Adrenal gland (tissue), 19 donors: ENCODE results near the gene SCARF1. TPM values are rescaled to one million over a fixed set of nuclear protein-coding genes. Genes with fewer than 3 reads are reported as not detected.
"Not testable (repeated sequence)": the region's sequence is repeated elsewhere in the genome, so short reads cannot be mapped to it uniquely, and the experiment has no call there.

Experiments
- DNase-seq, 7 donors: peaks; one replicate each; pipeline ENCODE4 v3.0.0-alpha.2; 2019 to 2020
- H3K27ac ChIP-seq, 5 donors: fragments of 200-600 bp; sonication (generic) in 4 of 5; 1 replicate in 3 of 5; 2 replicates in 2 of 5; pipeline versions ENCODE4 v1.5.1 to v1.8.0; 2016 to 2020; ENCODE audit warnings: mild to moderate bottlenecking in 1 of 5
- H3K27me3 ChIP-seq: fragments of 200-600 bp; 2 replicates; pipeline ENCODE4 v1.8.0; 2021
- H3K36me3 ChIP-seq, 2 donors: fragments of 200-600 bp; replicated peaks in 1 of 2; 1 replicate in 1 of 2; 2 replicates in 1 of 2; pipeline versions ENCODE4 v1.5.1 to v1.8.0; 2018 to 2022
- H3K4me1 ChIP-seq, 2 donors: fragments of 200-600 bp; replicated peaks in 1 of 2; 1 replicate in 1 of 2; 2 replicates in 1 of 2; pipeline versions ENCODE4 v1.5.1 to v1.8.0; 2018 to 2021
- H3K4me3 ChIP-seq, 4 donors: fragments of 200-600 bp; sonication (generic) in 3 of 4; one replicate each; pipeline ENCODE4 v1.5.1; 2016 to 2018
- H3K9me3 ChIP-seq, 3 donors: fragments of 200-600 bp; sonication (generic) in 1 of 3; replicated peaks in 1 of 3; 1 replicate in 2 of 3; 2 replicates in 1 of 3; pipeline versions ENCODE4 v1.5.1 to v1.8.0; 2016 to 2021
- POLR2A ChIP-seq, 2 donors: fragments of 450-650 bp; IDR thresholded peaks; one replicate each; pipeline ENCODE4 v1.6.1; 2017; ENCODE audit warnings: antibody characterized with exemption in 2 of 2, mild to moderate bottlenecking in 2 of 2, moderate library complexity in 1 of 2
- WGBS, 4 donors: extraction: QIAGEN DNeasy Blood & Tissue Kit in 2 of 4; methylation state at CpG; one replicate each; pipeline versions ENCODE4 v1.1.5 to v1.1.7; 2013 to 2017; 5-methylcytosine and 5-hydroxymethylcytosine counted together
- intact Hi-C, 2 donors: fragments of 100-400 bp; cut with DNase I; formaldehyde crosslinking; loops; one replicate each; pipeline versions ENCODE4 v1.14.1 to v1.15.0; 2022 to 2023
- long read RNA-seq, 10 donors: library from polyadenylated mRNA in 3 of 10; unstranded in 2 of 10; stranded (forward) in 1 of 10; transcript quantifications; one replicate each; pipeline ENCODE4 v2.0.0 and lab custom pipeline, GENCODE V29; 2021 to 2026
- polyA plus RNA-seq, 3 donors: library from polyadenylated mRNA; stranded (reverse); fragments of 200-250 nt in 2 of 3; fragments of 350-450 nt in 1 of 3; fragmentation: Illumina TruSeq in 1 of 3; extraction: RNeasy Lipid Tissue Mini Kit (QIAGEN cat#74804) in 1 of 3; gene quantifications; one replicate each; pipeline ENCODE4 v1.2.3, GENCODE V29; 2013 to 2014
- total RNA-seq, 9 donors: library from RNA; depleted of rRNA in 4 of 9; stranded (reverse); fragments of >200 nt in 4 of 9; fragments of 120-200 nt in 1 of 9; fragmentation: NEBNext Ultra II Directional in 1 of 9; extraction: Animal tissue kit (Norgen Biotek cat#: 25700) in 1 of 9; gene quantifications; one replicate each; pipeline versions ENCODE4 v1.1.0 to v1.2.4, GENCODE V29; 2013 to 2023
- TF ChIP-seq, protein P1 (sequence below), 6 experiments: fragments of 450-650 bp in 4 of 6; fragments of 200-600 bp in 2 of 6; sonication (generic) in 1 of 6; IDR thresholded peaks; 1 replicate in 5 of 6; 2 replicates in 1 of 6; pipeline versions ENCODE4 v1.5.1 to v1.8.0; 2016 to 2021; ENCODE audit warnings: antibody characterized with exemption in 6 of 6, mild to moderate bottlenecking in 2 of 6, moderate library complexity in 1 of 6
- donor health status: healthy with polysubstance abuse.
- donor health status: Bipolar disorder and iron deficiency.
- donor health status: DM: yes; HTN: yes; CAD: no.
- donor health status: DM: no; HTN: no; CAD: no.
- donor health status: DM: no; HTN: no; CAD: no.
- donor health status: DM: yes; HTN: yes; CAD: no.

Gene SCARF1, protein sequence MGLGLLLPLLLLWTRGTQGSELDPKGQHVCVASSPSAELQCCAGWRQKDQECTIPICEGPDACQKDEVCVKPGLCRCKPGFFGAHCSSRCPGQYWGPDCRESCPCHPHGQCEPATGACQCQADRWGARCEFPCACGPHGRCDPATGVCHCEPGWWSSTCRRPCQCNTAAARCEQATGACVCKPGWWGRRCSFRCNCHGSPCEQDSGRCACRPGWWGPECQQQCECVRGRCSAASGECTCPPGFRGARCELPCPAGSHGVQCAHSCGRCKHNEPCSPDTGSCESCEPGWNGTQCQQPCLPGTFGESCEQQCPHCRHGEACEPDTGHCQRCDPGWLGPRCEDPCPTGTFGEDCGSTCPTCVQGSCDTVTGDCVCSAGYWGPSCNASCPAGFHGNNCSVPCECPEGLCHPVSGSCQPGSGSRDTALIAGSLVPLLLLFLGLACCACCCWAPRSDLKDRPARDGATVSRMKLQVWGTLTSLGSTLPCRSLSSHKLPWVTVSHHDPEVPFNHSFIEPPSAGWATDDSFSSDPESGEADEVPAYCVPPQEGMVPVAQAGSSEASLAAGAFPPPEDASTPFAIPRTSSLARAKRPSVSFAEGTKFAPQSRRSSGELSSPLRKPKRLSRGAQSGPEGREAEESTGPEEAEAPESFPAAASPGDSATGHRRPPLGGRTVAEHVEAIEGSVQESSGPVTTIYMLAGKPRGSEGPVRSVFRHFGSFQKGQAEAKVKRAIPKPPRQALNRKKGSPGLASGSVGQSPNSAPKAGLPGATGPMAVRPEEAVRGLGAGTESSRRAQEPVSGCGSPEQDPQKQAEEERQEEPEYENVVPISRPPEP
- total RNA-seq (10 to 100 TPM in 7 of 9 donors, 1 to 10 TPM in 2; 4.0 to 24.8 (median 18.1) TPM), polyA plus RNA-seq (10 to 100 TPM in 2 of 3 donors, under 1 TPM in 1; 0.81 to 19.1 (median 10.5) TPM)
- long read RNA-seq, donor 1, partial matches to known transcripts = 0 of 2 reads
- long read RNA-seq, donor 1, other reads (novel, unspliced or antisense) = 0 of 2 reads
- long read RNA-seq, donor 2, partial matches to known transcripts = 0 of 1 reads
- long read RNA-seq, donor 2, other reads (novel, unspliced or antisense) = 0 of 1 reads
- long read RNA-seq, donor 3, partial matches to known transcripts = 0 of 2 reads
- long read RNA-seq, donor 3, other reads (novel, unspliced or antisense) = 0 of 2 reads
- long read RNA-seq, donor 4, partial matches to known transcripts = 0 of 2 reads
- long read RNA-seq, donor 4, other reads (novel, unspliced or antisense) = 0 of 2 reads
- long read RNA-seq, donor 5, transcript SCARF1-201 (11 exons, 3,443 nt) = major isoform, 42 of 63 reads
- long read RNA-seq, donor 5, transcript SCARF1-206 (11 exons, 2,698 nt) = minor isoform, 6 of 63 reads
- long read RNA-seq, donor 5, partial matches to known transcripts = 4 of 63 reads
- long read RNA-seq, donor 5, other reads (novel, unspliced or antisense) = 6 of 63 reads
- long read RNA-seq, donor 6, partial matches to known transcripts = 4 of 4 reads
- long read RNA-seq, donor 6, other reads (novel, unspliced or antisense) = 0 of 4 reads
- long read RNA-seq, donor 7, partial matches to known transcripts = 0 of 2 reads
- long read RNA-seq, donor 7, other reads (novel, unspliced or antisense) = 0 of 2 reads
- long read RNA-seq, donor 8 = 0 reads
- long read RNA-seq, donor 9 = 0 reads
- long read RNA-seq, donor 10 = 0 reads

DNA sequence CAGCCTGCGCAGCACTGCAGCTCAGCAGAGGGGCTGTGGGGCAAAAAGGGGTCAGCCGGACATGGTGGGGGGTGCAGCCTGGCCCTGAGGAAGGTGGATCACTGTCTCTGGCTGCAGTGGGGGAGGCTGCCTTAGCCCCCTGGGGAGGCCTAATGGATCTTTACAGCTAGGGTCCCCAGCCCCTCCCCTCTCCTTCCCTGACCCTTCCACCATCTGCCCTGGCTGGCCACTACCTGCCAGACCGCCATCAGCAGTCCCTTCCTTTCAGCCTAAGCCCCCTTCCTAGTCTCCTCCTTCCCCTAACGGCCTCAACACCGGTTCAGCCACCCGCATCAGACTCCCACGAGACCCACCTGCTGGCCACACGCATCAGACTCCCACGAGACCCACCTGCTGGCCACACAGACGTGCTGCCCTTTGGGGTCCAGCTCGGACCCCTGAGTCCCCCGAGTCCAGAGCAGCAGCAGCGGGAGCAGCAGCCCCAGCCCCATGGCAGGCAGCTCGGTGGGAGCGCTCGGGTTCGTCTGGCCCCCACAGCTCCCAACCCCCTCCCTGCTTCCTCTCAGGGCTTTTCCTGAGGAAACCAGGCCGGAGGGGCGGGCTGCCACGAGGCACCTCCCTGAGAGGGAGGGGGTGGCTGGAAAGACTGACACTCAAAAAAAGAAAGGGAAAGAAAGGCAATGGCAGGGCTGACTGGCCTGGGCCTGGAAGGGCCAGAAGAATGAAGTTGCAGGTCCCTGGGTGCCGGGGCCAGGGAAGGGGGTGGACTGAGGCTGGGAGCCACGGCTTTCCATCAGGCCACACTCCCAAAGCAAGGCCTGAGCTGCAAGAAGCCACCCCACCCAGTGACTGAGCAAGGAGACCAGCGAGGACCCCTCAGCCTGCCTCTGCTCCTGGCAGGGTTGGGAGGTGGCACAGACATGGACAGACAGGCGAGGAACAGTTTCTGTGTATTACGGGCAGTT, at the start of gene SCARF1:
Gene SCARF1 (minus strand): TSS at position 526 of the 965 bp plus-strand sequence. CDS start 35 bp downstream, at position 491.
- Histone ChIP-seq H3K27me3 (no peaks in the 10 kb centered on the region), H3K27ac (peak within 1 kb of the TSS in 4 of 5 donors; percentile 31 to 79 (median 38)), H3K4me3 (peak within 1 kb of the TSS in 2 of 4 donors; percentile 12 to 39), H3K36me3 (peaks cover 0 to 2% of the 10 kb centered on the region in 2 donors), H3K9me3 (no peaks in the 10 kb centered on the region), H3K4me1 (peaks cover 18 to 39% of the 10 kb centered on the region in 2 donors)
- peak in 6 of 7 donors; percentile 58 to 78 (median 60) for DNase-seq
- intact Hi-C loops = loop anchor here in 1 of 2 donors (5.0 kb wide), 1 partner anchor 68 kb away; no protein-coding TSS in a partner anchor
- peak in 1 of 2 donors; percentile 7 for TF ChIP-seq POLR2A (IDR thresholded peaks at IDR 0.05)
- TF ChIP-seq, protein P1, sequence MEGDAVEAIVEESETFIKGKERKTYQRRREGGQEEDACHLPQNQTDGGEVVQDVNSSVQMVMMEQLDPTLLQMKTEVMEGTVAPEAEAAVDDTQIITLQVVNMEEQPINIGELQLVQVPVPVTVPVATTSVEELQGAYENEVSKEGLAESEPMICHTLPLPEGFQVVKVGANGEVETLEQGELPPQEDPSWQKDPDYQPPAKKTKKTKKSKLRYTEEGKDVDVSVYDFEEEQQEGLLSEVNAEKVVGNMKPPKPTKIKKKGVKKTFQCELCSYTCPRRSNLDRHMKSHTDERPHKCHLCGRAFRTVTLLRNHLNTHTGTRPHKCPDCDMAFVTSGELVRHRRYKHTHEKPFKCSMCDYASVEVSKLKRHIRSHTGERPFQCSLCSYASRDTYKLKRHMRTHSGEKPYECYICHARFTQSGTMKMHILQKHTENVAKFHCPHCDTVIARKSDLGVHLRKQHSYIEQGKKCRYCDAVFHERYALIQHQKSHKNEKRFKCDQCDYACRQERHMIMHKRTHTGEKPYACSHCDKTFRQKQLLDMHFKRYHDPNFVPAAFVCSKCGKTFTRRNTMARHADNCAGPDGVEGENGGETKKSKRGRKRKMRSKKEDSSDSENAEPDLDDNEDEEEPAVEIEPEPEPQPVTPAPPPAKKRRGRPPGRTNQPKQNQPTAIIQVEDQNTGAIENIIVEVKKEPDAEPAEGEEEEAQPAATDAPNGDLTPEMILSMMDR (IDR thresholded peaks at IDR 0.05) = no peak
- 67 to 72% (median 69%) methylated on average over 17 to 25 of the region's 25 CpGs for WGBS, 4 donors

DNA sequence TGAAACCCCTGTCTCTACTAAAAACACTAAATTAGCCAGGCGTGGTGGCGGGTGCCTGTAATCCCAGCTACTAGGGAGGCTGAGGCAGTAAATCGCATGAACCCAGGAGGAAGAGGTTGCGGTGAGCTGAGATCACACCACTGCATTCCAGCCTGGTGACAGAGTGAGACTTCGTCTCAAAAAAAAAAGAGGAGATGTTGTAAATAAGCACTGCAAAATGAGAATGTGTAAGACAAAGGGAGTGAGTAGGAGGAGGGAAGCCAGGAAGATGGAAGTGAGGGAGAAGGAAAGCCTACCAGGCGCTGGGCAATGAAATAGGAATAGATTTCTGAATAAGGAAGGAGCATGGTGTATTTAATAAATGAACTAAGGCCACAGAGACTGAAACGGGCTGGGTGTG, 47.8 kb upstream of the SCARF1 start:
- Histone ChIP-seq H3K9me3 (no peaks in the 10 kb centered on the region), H3K27ac (no peak overlapping the region), H3K27me3 (no peaks in the 10 kb centered on the region), H3K4me1 (no peaks in the 10 kb centered on the region), H3K4me3 (no peak overlapping the region), H3K36me3 (no peaks in the 10 kb centered on the region)
- intact Hi-C loops = no loop called here
- DNase-seq = no peak
- WGBS, 4 donors = 85 to 93% (median 90%) methylated on average over 7 of the region's 7 CpGs
- no peak for TF ChIP-seq POLR2A (IDR thresholded peaks at IDR 0.05)
- TF ChIP-seq, protein P1 (IDR thresholded peaks at IDR 0.05) = no peak

DNA sequence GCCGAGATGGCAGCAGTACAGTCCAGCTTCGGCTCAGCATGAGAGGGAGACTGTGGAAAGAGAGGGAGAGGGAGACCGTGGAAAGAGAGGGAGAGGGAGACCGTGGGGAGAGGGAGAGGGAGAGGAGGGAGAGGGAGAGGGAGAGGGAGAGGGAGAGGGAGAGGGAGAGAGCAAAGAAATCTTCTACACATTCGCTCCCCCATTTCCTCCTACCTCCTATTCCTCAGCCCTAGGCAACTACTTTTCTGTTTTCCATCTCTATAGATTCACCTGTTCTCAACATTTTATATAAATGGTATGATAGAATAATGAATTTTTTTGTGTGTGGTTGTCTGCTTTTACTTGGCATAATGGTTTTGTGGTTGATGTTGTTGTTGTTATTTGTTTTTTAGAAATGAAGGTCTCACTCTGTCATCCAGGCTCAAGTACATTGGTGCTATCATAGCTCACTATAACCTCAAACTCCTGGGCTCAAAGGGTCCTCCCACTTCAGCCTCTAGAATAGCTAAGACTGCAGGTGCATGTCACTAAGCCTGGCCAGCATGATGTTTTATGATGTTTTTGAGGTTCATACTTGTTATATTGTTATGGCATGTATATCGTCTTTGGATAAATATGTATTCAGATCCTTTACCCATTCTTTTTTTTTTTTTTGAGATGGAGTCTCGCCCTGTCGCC, 45.2 kb upstream of the SCARF1 start:
- intact Hi-C loops = no loop called here
- Histone ChIP-seq H3K4me1 (no peaks in the 10 kb centered on the region), H3K36me3 (no peaks in the 10 kb centered on the region), H3K4me3 (no peak overlapping the region), H3K27me3 (no peaks in the 10 kb centered on the region), H3K27ac (no peak overlapping the region), H3K9me3 (no peaks in the 10 kb centered on the region)
- no peak for DNase-seq
- TF ChIP-seq, protein P1 (IDR thresholded peaks at IDR 0.05) = no peak
- no peak for TF ChIP-seq POLR2A (IDR thresholded peaks at IDR 0.05)
- WGBS, 4 donors = 87 to 94% (median 92%) methylated on average over 4 to 6 of the region's 8 CpGs

DNA sequence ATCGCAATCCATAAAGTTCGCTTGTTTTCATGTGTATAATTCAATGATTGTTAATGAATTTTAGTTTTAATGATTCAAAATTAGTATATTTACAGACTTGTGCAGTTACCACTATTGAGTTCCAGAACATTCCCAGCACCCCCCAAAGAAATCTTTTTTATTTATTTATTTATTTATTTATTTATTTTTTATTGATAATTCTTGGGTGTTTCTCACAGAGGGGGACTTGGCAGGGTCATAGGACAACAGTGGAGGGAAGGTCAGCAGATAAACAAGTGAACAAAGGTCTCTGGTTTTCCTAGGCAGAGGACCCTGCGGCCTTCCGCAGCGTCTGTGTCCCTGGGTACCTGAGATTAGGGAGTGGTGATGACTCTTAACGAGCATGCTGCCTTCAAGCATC, 42.9 kb upstream of the SCARF1 start:
- H3K4me1 ChIP-seq = peaks cover 5 to 11% of the 10 kb centered on the region in 2 donors
- H3K27ac ChIP-seq, intact Hi-C loops, H3K9me3 ChIP-seq, DNase-seq, H3K36me3 ChIP-seq, H3K4me3 ChIP-seq, H3K27me3 ChIP-seq: not testable (repeated sequence)
- 72 to 92% (median 77%) methylated on average over 6 of the region's 6 CpGs for WGBS, 4 donors
